BJ (cell line): ENCODE results near the gene IFT20. TPM values are rescaled to one million over a fixed set of nuclear protein-coding genes. Genes with fewer than 3 reads are reported as not detected.

Source experiments
- CTCF ChIA-PET: fragments of 350-600 bp; formaldehyde crosslinking; extraction: SDS; loops from one replicate; lab custom pipeline; 2021; ENCODE audit warnings: antibody characterized with exemption, inconsistent platforms; lab: Yijun Ruan, JAX
- POLR2A ChIA-PET: fragments of 300-600 bp; sonication (Branson Sonifier 250); formaldehyde crosslinking; extraction: SDS; loops from one replicate; lab custom pipeline; 2021; ENCODE audit warnings: antibody characterized with exemption; lab: Charles Lee
- DNase-seq: peaks from one replicate; pipeline ENCODE4 v3.0.0-alpha.2; 2011; ENCODE audit warnings: low read depth
- H3K27me3 ChIP-seq: 2 replicates; pipeline ENCODE4 v1.6.0; 2011; ENCODE audit warnings: low read length; ENCODE audit not compliant: control insufficient read depth, insufficient read depth
- H3K36me3 ChIP-seq: 2 replicates; pipeline ENCODE4 v1.5.1; 2011; ENCODE audit warnings: low read length; ENCODE audit not compliant: control insufficient read depth, insufficient read depth
- H3K4me3 ChIP-seq: 2 replicates; pipeline ENCODE4 v1.5.1; 2011; ENCODE audit warnings: low read depth, mild to moderate bottlenecking, control low read depth, low read length
- polyA plus RNA-seq: library from polyadenylated mRNA; depleted of rRNA; stranded (reverse); fragments of >200 nt; gene quantifications from 2 replicates; pipeline ENCODE4 v1.2.3, GENCODE V29; 2011; rRNA removed
- TF ChIP-seq, protein P1 (sequence below): IDR thresholded peaks from 2 replicates; pipeline ENCODE4 v1.5.1; 2011; ENCODE audit warnings: low read depth, mild to moderate bottlenecking, control low read depth, inconsistent platforms, low read length, moderate library complexity; ENCODE audit not compliant: insufficient read depth

The IFT20 gene
- polyA plus RNA-seq, 1 experiment = 39.1 TPM

GRCh38 chr17:28280826-28281225, 54.4 kb downstream of the IFT20 start:
- TF ChIP-seq, protein P1, sequence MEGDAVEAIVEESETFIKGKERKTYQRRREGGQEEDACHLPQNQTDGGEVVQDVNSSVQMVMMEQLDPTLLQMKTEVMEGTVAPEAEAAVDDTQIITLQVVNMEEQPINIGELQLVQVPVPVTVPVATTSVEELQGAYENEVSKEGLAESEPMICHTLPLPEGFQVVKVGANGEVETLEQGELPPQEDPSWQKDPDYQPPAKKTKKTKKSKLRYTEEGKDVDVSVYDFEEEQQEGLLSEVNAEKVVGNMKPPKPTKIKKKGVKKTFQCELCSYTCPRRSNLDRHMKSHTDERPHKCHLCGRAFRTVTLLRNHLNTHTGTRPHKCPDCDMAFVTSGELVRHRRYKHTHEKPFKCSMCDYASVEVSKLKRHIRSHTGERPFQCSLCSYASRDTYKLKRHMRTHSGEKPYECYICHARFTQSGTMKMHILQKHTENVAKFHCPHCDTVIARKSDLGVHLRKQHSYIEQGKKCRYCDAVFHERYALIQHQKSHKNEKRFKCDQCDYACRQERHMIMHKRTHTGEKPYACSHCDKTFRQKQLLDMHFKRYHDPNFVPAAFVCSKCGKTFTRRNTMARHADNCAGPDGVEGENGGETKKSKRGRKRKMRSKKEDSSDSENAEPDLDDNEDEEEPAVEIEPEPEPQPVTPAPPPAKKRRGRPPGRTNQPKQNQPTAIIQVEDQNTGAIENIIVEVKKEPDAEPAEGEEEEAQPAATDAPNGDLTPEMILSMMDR = no peak
- Histone ChIP-seq H3K27me3 (no peaks in the 10 kb centered on the region), H3K36me3 (no peaks in the 10 kb centered on the region), H3K4me3 (no peak overlapping the region)
- ChIA-PET CTCF (interaction anchor here (0.9 to 1.6 kb wide), 4 partner anchors 10 to 38 kb away, joined by 3 to 4 read pairs (median 3); partner anchors contain the start of gene TMEM97), POLR2A (no interaction called here)
- DNase-seq = no peak

DNA sequence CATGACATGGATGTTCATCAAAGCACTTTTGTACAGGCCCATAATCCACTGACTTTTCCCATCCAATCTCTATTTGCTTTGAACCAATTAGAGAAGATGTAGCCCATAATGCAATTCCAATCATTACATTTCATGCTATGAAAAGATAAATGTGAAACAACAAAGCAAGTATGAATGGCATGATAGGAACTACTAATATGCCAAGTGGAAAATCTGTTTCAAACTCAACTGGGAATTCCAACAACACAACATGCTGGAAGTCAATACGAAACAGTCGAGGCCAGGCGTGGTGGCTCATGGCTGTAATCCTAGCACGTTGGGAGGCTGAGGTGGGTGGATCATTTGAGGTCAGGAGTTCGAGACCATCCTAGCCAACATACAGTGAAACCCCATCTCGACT, 55.9 kb downstream of the IFT20 start:
- H3K4me3 ChIP-seq = no peak overlapping the region
- TF ChIP-seq, protein P1 = no peak
- CTCF ChIA-PET = interaction anchor here (1.6 kb wide), 1 partner anchor 9 kb away, joined by 3 read pairs; no protein-coding TSS in a partner anchor
- H3K27me3 ChIP-seq = no peaks in the 10 kb centered on the region
- POLR2A ChIA-PET = no interaction called here
- no peaks in the 10 kb centered on the region for H3K36me3 ChIP-seq
- no peak for DNase-seq

Other genes with a start within 250 kb of the IFT20 start
- 12.5 and 17.5 TPM in 2 replicates for gene TMEM97, start 16.3 kb downstream of the IFT20 start, polyA plus RNA-seq
- 80.7 and 166 TPM in 2 replicates for gene TNFAIP1, start 289 bp upstream of the IFT20 start, polyA plus RNA-seq
- gene POLDIP2, start 22.1 kb upstream of the IFT20 start, polyA plus RNA-seq = 106 and 141 TPM in 2 replicates
- gene SEBOX, start 29.7 kb upstream of the IFT20 start, polyA plus RNA-seq = not detected in 2 replicates
- 1.9 and 4.2 TPM in 2 replicates for gene VTN, start 34.8 kb upstream of the IFT20 start, polyA plus RNA-seq
- gene SARM1, start 36.2 kb upstream of the IFT20 start, polyA plus RNA-seq = 8.7 and 13.4 TPM in 2 replicates
- 5.2 and 5.9 TPM in 2 replicates for gene SLC46A1, start 70.7 kb upstream of the IFT20 start, polyA plus RNA-seq
- gene SLC13A2, start 138.2 kb upstream of the IFT20 start, polyA plus RNA-seq = not detected in 2 replicates
- not detected in 2 replicates for gene FOXN1, start 170.9 kb upstream of the IFT20 start, polyA plus RNA-seq
- 82.8 and 150 TPM in 2 replicates for gene UNC119, start 217.2 kb upstream of the IFT20 start, polyA plus RNA-seq
- 33.4 and 99.5 TPM in 2 replicates for gene PIGS, start 236.1 kb upstream of the IFT20 start, polyA plus RNA-seq
- 50.0 and 65.4 TPM in 2 replicates for gene ALDOC, start 241.4 kb upstream of the IFT20 start, polyA plus RNA-seq